ENCODE measurements around the gene KRTAP4-8.
"Not testable (repeated sequence)": the region's sequence is repeated elsewhere in the genome, so short reads cannot be mapped to it uniquely, and the experiment has no call there.

DNA sequence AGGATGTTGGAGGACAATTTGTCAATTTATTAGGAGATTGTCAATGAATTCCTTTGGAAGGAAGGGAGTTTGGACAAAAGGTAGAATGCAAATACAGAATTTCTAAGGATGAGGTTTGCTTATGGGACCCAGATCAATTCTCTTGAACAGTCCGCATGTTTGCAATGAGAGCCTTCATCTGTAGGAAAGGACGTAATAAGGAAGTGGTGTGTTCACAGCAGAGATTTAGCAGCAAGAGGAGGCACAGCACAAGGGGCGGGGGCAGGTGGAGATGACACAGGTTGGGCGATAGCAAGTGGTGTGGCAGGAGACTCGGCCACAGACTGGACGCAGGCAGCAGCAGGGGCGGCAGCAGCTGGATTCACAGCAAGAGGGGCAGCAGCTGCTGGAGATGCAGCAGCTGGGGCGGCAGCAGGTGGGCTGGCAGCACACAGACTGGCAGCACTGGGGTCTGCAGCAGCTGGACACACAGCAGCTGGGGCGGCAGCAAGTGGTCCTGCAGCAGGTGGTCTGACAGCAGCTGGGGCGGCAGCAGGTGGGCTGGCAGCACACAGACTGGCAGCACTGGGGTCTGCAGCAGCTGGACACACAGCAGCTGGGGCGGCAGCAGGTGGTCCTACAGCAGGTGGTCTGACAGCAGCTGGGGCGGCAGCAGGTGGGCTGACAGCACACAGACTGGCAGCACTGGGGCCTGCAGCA, 25.5 kb upstream of the KRTAP4-8 start:
- not testable (repeated sequence) for TF ChIP-seq EZH2 (IDR thresholded peaks at IDR 0.05); POLR2AphosphoS5 (IDR thresholded peaks at IDR 0.05; ENCODE audit: borderline replicate concordance, low read depth, low read length)

All from SK-N-MC (cell line).